ENCODE data around the gene PPP1R13L.

DNA sequence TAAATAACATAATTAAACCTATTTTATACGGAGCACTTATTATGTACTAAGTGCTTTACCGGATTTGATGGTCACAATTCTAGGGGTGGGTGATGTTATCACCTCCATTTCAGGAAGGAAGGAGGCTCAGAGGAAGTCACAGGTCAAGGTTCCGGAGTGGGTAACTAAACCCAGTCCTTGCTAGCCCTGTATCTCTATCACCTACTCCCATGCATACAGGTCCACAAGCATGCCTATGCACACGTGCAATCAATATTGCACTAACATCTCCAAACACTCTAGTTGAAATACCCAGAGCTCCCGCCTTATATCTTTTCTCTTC, 45.1 kb upstream of the PPP1R13L start:
- no peak for TF ChIP-seq EZH2 (optimal IDR thresholded peaks at IDR 0.05; ENCODE audit: low read depth, low read length)
- TF ChIP-seq, protein P1, sequence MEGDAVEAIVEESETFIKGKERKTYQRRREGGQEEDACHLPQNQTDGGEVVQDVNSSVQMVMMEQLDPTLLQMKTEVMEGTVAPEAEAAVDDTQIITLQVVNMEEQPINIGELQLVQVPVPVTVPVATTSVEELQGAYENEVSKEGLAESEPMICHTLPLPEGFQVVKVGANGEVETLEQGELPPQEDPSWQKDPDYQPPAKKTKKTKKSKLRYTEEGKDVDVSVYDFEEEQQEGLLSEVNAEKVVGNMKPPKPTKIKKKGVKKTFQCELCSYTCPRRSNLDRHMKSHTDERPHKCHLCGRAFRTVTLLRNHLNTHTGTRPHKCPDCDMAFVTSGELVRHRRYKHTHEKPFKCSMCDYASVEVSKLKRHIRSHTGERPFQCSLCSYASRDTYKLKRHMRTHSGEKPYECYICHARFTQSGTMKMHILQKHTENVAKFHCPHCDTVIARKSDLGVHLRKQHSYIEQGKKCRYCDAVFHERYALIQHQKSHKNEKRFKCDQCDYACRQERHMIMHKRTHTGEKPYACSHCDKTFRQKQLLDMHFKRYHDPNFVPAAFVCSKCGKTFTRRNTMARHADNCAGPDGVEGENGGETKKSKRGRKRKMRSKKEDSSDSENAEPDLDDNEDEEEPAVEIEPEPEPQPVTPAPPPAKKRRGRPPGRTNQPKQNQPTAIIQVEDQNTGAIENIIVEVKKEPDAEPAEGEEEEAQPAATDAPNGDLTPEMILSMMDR (IDR thresholded peaks at IDR 0.05; ENCODE audit: low read length), result no peak

All from MM.1S (cell line).